Osteoblast (primary cell): ENCODE results near the gene TUB. TPM values are rescaled to one million over a fixed set of nuclear protein-coding genes. Genes with fewer than 3 reads are reported as not detected.

Source experiments
- DNase-seq: peaks from one replicate; pipeline ENCODE4 v3.0.0; 2011; ENCODE audit warnings: low spot score, mixed read lengths; ENCODE audit not compliant: insufficient read length; ENCODE audit errors: missing footprints
- H2AFZ ChIP-seq: 2 replicates; pipeline ENCODE4 v1.6.0; 2011; ENCODE audit warnings: mild to moderate bottlenecking, low read length
- H3K27ac ChIP-seq: 2 replicates; pipeline ENCODE4 v1.5.1; 2011; ENCODE audit warnings: mild to moderate bottlenecking, low read depth, low read length, moderate library complexity
- H3K27me3 ChIP-seq: 2 replicates; pipeline ENCODE4 v1.6.0; 2012; ENCODE audit warnings: mild to moderate bottlenecking, control low read depth, inconsistent platforms, low read length, moderate library complexity; ENCODE audit not compliant: insufficient read depth
- H3K36me3 ChIP-seq: 2 replicates; pipeline ENCODE4 v1.5.1; 2011; ENCODE audit warnings: mild to moderate bottlenecking, low read length, control low read depth, moderate library complexity; ENCODE audit not compliant: insufficient read depth
- H3K4me1 ChIP-seq: 2 replicates; pipeline ENCODE4 v1.5.1; 2011; ENCODE audit warnings: mild to moderate bottlenecking, low read length, control low read depth, moderate library complexity; ENCODE audit not compliant: insufficient read depth
- H3K4me2 ChIP-seq: 2 replicates; pipeline ENCODE4 v1.6.0; 2011; ENCODE audit warnings: mild to moderate bottlenecking, low read length; ENCODE audit not compliant: insufficient read depth
- H3K4me3 ChIP-seq: fragments of 200-600 bp; sonication (generic); 3 replicates; pipeline ENCODE4 v1.5.1; 2012; ENCODE audit warnings: mild to moderate bottlenecking, low read length, inconsistent platforms; ENCODE audit not compliant: insufficient read depth
- H3K79me2 ChIP-seq: 2 replicates; pipeline ENCODE4 v1.6.0; 2012; ENCODE audit warnings: mild to moderate bottlenecking, low read length, control low read depth, inconsistent platforms; ENCODE audit not compliant: insufficient read depth
- H3K9me3 ChIP-seq: 2 replicates; pipeline ENCODE4 v1.5.1; 2011; ENCODE audit warnings: low read depth, low read length, control low read depth
- H4K20me1 ChIP-seq: 2 replicates; pipeline ENCODE4 v1.6.0; 2012; ENCODE audit warnings: mild to moderate bottlenecking, low read length, control low read depth; ENCODE audit not compliant: insufficient read depth
- total RNA-seq: library from RNA; depleted of rRNA; stranded (reverse); fragments of >200 nt; gene quantifications from 2 replicates; pipeline ENCODE4 v1.2.3, GENCODE V29; 2012
- TF ChIP-seq, protein P1 (sequence below): IDR thresholded peaks from 2 replicates; pipeline ENCODE4 v1.5.1; 2011; ENCODE audit warnings: mild to moderate bottlenecking, low read depth, low read length, moderate library complexity; ENCODE audit errors: extremely low read depth

The TUB gene
- total RNA-seq, 1 donor, result 23.5 TPM

DNA sequence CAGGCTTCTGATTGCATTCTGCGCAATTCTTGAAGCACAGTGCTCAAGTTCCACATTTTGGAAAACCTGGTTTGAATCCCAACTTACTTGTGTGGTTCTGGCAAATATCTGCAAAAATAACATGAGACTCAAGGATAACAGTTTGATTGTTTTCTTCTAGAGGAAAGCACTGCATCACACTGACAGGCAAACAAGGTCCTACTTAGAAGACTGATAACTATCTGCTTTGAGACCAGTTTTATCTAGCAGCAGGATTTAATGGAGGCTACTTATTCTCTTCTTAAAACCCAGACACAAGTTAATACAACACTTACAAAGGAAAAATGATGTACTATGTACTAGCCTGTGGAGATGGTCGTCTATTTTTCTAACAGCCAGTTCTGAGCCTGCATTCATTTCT, 46.4 kb downstream of the TUB start:
- Histone ChIP-seq H2AFZ (no peak overlapping the region), H3K4me2 (no peak overlapping the region), H3K27ac (no peak overlapping the region), H3K9me3 (no peaks in the 10 kb centered on the region), H3K4me3 (no peak overlapping the region), H3K79me2 (no peaks in the 10 kb centered on the region), H3K4me1 (no peaks in the 10 kb centered on the region), H3K36me3 (no peaks in the 10 kb centered on the region), H4K20me1 (no peaks in the 10 kb centered on the region), H3K27me3 (peaks cover 3% of the 10 kb centered on the region)
- no peak for DNase-seq
- TF ChIP-seq, protein P1, sequence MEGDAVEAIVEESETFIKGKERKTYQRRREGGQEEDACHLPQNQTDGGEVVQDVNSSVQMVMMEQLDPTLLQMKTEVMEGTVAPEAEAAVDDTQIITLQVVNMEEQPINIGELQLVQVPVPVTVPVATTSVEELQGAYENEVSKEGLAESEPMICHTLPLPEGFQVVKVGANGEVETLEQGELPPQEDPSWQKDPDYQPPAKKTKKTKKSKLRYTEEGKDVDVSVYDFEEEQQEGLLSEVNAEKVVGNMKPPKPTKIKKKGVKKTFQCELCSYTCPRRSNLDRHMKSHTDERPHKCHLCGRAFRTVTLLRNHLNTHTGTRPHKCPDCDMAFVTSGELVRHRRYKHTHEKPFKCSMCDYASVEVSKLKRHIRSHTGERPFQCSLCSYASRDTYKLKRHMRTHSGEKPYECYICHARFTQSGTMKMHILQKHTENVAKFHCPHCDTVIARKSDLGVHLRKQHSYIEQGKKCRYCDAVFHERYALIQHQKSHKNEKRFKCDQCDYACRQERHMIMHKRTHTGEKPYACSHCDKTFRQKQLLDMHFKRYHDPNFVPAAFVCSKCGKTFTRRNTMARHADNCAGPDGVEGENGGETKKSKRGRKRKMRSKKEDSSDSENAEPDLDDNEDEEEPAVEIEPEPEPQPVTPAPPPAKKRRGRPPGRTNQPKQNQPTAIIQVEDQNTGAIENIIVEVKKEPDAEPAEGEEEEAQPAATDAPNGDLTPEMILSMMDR, result no peak

DNA sequence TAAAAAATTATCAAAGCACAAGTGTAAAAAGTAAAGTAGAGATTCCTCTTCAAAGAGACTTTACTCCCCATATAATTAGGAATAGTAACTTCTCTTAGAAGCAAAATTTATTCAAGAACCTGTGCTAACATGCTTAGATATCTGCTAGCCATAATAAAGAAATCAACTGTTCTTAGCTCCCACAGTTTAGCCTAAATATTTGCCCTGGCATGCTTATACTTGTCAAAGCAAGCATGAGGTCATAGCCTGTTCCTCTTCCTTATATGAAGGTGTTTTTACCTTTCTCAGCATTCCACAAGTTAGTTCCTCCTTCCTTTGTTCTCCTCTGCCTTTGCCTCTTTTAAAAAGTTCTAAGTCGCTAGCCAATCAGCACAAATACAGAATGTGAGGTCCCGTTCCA, 57.5 kb downstream of the TUB start:
- Histone ChIP-seq H3K4me3 (no peak overlapping the region), H3K9me3 (no peaks in the 10 kb centered on the region), H3K4me1 (no peaks in the 10 kb centered on the region), H4K20me1 (no peaks in the 10 kb centered on the region), H3K36me3 (no peaks in the 10 kb centered on the region), H2AFZ (no peak overlapping the region), H3K27ac (no peak overlapping the region), H3K27me3 (no peaks in the 10 kb centered on the region), H3K4me2 (no peak overlapping the region), H3K79me2 (no peaks in the 10 kb centered on the region)
- TF ChIP-seq, protein P1, result no peak
- no peak for DNase-seq

DNA sequence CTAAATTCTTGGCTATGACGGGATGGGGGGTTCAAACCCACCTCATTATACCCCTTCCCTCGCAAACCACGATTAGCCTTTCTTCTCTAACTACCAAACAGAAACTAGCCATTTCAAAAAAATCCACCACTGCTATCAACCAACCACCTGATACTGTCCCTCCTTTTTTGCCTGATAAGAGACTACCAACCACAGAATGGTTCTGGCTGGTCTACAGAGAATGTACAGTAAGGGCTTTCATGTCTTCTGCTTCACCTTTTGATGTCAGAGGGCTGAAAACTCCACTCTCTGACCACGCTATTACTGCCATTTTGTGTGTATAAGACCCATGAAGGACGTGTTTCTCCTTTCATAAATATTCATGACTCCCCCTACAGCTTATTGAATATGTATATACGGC, 68.7 kb downstream of the TUB start:
- no peak overlapping the region for H3K4me3 ChIP-seq
- H3K79me2 ChIP-seq, result no peaks in the 10 kb centered on the region
- TF ChIP-seq, protein P1, result no peak
- H2AFZ ChIP-seq, result no peak overlapping the region
- no peaks in the 10 kb centered on the region for H3K36me3 ChIP-seq
- no peaks in the 10 kb centered on the region for H3K4me1 ChIP-seq
- no peak for DNase-seq
- H3K9me3 ChIP-seq, result no peaks in the 10 kb centered on the region
- no peaks in the 10 kb centered on the region for H4K20me1 ChIP-seq
- H3K27ac ChIP-seq, result no peak overlapping the region
- no peaks in the 10 kb centered on the region for H3K27me3 ChIP-seq
- H3K4me2 ChIP-seq, result no peak overlapping the region

Other genes starting within 250 kb of the TUB start
- under 0.01 and 0.29 TPM in 2 replicates for gene OR10A6, start 149.9 kb upstream of the TUB start, total RNA-seq
- under 0.01 TPM in 2 replicates for gene OR10A3, start 139.5 kb upstream of the TUB start, total RNA-seq
- 10.0 and 14.1 TPM in 2 replicates for gene NLRP10, start 115.8 kb upstream of the TUB start, total RNA-seq
- gene EIF3F, start 93.9 kb upstream of the TUB start, total RNA-seq, result 280 and 286 TPM in 2 replicates
- gene RIC3, start 87.8 kb downstream of the TUB start, total RNA-seq, result not detected in 2 replicates
- gene LMO1, start 182.7 kb downstream of the TUB start, total RNA-seq, result not detected in 2 replicates